SK-N-MC (cell line): ENCODE results near the gene CRISPLD2.

Experiments
- EZH2 ChIP-seq: fragments of 200-600 bp; sonication (generic); IDR thresholded peaks from one replicate; pipeline ENCODE4 v1.6.1; 2017; ENCODE audit warnings: antibody characterized with exemption
- POLR2AphosphoS5 ChIP-seq: IDR thresholded peaks from 2 replicates; pipeline ENCODE4 v1.6.1; 2012; ENCODE audit warnings: mild to moderate bottlenecking, low read depth, low read length, borderline replicate concordance

GRCh38 chr16:84859681-84860080 is 39.9 kb downstream of the CRISPLD2 start:
- TF ChIP-seq EZH2: no peak
- TF ChIP-seq POLR2AphosphoS5: no peak
